HEK293 (cell line): ENCODE data around the gene SHC3.

Source experiments
- CTCF ChIA-PET: fragments of 350-600 bp; formaldehyde crosslinking; extraction: SDS; loops from one replicate; lab custom pipeline; 2021; ENCODE audit warnings: antibody characterized with exemption; lab: Yijun Ruan, JAX
- POLR2A ChIA-PET: fragments of 300-600 bp; formaldehyde crosslinking; extraction: SDS; loops from one replicate; lab custom pipeline; 2020; ENCODE audit warnings: antibody characterized with exemption, inconsistent platforms; lab: Yijun Ruan, JAX
- H3K27ac ChIP-seq: fragments of 200-500 bp; sonication (Bioruptor generic); 2 replicates; pipeline ENCODE4 v1.5.1; 2014; ENCODE audit warnings: low read depth, low read length, control low read depth, inconsistent platforms; ENCODE audit errors: extremely low read depth
- H3K36me3 ChIP-seq, 2 experiments: fragments of 200-500 bp in 1 of 2; sonication (Bioruptor generic) in 1 of 2; 1 replicate in 1 of 2; 2 replicates in 1 of 2; pipeline ENCODE4 v1.5.1; 2014 to 2017; ENCODE audit warnings: inconsistent platforms in 2 of 2, low read length in 2 of 2; ENCODE audit not compliant: control insufficient read depth in 2 of 2, insufficient read depth in 1 of 2
- H3K4me1 ChIP-seq: fragments of 200-500 bp; sonication (Bioruptor generic); 2 replicates; pipeline ENCODE4 v1.5.1; 2014; ENCODE audit warnings: mild to moderate bottlenecking, low read length, inconsistent platforms; ENCODE audit not compliant: control insufficient read depth, insufficient read depth
- H3K4me3 ChIP-seq: 2 replicates; pipeline ENCODE4 v1.5.1; 2011; ENCODE audit warnings: low read depth, mild to moderate bottlenecking, control low read depth, low read length, moderate library complexity
- H3K9me3 ChIP-seq: fragments of 200-500 bp; sonication (Bioruptor generic); 2 replicates; pipeline ENCODE4 v1.5.1; 2014; ENCODE audit warnings: low read depth, low read length, inconsistent platforms; ENCODE audit not compliant: control insufficient read depth, insufficient read depth
- HOXD13 ChIP-seq: sonication (generic); formaldehyde crosslinking; IDR thresholded peaks from 2 replicates; pipeline ENCODE4 v1.8.0; 2022; ENCODE audit warnings: missing genetic modification reagents, borderline replicate concordance
- KLF7 ChIP-seq: fragments of 450-650 bp; formaldehyde crosslinking; IDR thresholded peaks from 2 replicates; pipeline ENCODE4 v1.5.1; 2016; ENCODE audit warnings: missing biosample characterization, missing genetic modification characterization, borderline replicate concordance
- RBAK ChIP-seq: fragments of 450-650 bp; formaldehyde crosslinking; IDR thresholded peaks from 2 replicates; pipeline ENCODE4 v1.5.1; 2016; ENCODE audit warnings: missing biosample characterization, missing genetic modification characterization
- SCRT1 ChIP-seq: fragments of 450-650 bp; formaldehyde crosslinking; IDR thresholded peaks from 2 replicates; pipeline ENCODE4 v1.5.1; 2016; ENCODE audit warnings: missing biosample characterization, missing genetic modification characterization, borderline replicate concordance
- SP2 ChIP-seq: fragments of 450-650 bp; formaldehyde crosslinking; IDR thresholded peaks from 2 replicates; pipeline ENCODE4 v1.5.1; 2016; ENCODE audit warnings: missing biosample characterization, missing genetic modification characterization
- ZBTB20 ChIP-seq: fragments of 450-650 bp; formaldehyde crosslinking; IDR thresholded peaks from 2 replicates; pipeline ENCODE4 v1.5.1; 2016; ENCODE audit warnings: missing biosample characterization, missing genetic modification characterization
- ZNF114 ChIP-seq: fragments of 450-650 bp; formaldehyde crosslinking; IDR thresholded peaks from 2 replicates; pipeline ENCODE4 v1.5.0; 2017; ENCODE audit warnings: missing biosample characterization, missing genetic modification characterization
- ZNF140 ChIP-seq: fragments of 450-650 bp; formaldehyde crosslinking; IDR thresholded peaks from 2 replicates; pipeline ENCODE4 v1.5.1; 2016; ENCODE audit warnings: missing biosample characterization, missing genetic modification characterization
- ZNF16 ChIP-seq: fragments of 450-650 bp; formaldehyde crosslinking; IDR thresholded peaks from 2 replicates; pipeline ENCODE4 v1.5.1; 2016; ENCODE audit warnings: low read depth, missing biosample characterization, missing genetic modification characterization
- ZNF202 ChIP-seq: fragments of 450-650 bp; formaldehyde crosslinking; IDR thresholded peaks from 2 replicates; pipeline ENCODE4 v1.5.1; 2016; ENCODE audit warnings: missing biosample characterization, missing genetic modification characterization, borderline replicate concordance
- ZNF426 ChIP-seq: fragments of 450-650 bp; formaldehyde crosslinking; IDR thresholded peaks from 2 replicates; pipeline ENCODE4 v1.5.1; 2017; ENCODE audit warnings: missing biosample characterization, missing genetic modification characterization, mild to moderate bottlenecking, inconsistent platforms, moderate library complexity
- ZNF521 ChIP-seq: fragments of 450-650 bp; formaldehyde crosslinking; IDR thresholded peaks from 2 replicates; pipeline ENCODE4 v1.5.1; 2017; ENCODE audit warnings: missing biosample characterization, mild to moderate bottlenecking, missing genetic modification characterization
- ZNF596 ChIP-seq: fragments of 450-650 bp; IDR thresholded peaks from 2 replicates; pipeline ENCODE4 v1.5.0; 2018; ENCODE audit warnings: missing biosample characterization, mild to moderate bottlenecking, missing genetic modification characterization, moderate library complexity
- ZSCAN16 ChIP-seq: fragments of 450-650 bp; formaldehyde crosslinking; IDR thresholded peaks from 2 replicates; pipeline ENCODE4 v1.5.1; 2016; ENCODE audit warnings: missing biosample characterization, missing genetic modification characterization
- TF ChIP-seq, protein P1 (sequence below): fragments of 450-650 bp; formaldehyde crosslinking; IDR thresholded peaks from 2 replicates; pipeline ENCODE4 v1.5.1; 2017; ENCODE audit warnings: missing biosample characterization, mild to moderate bottlenecking, missing genetic modification characterization, moderate library complexity
- TF ChIP-seq, protein P2 (sequence below): fragments of 450-650 bp; formaldehyde crosslinking; IDR thresholded peaks from 2 replicates; pipeline ENCODE4 v1.5.1; 2016; ENCODE audit warnings: missing biosample characterization, missing genetic modification characterization
- TF ChIP-seq, protein P3 (sequence below): fragments of 450-650 bp; formaldehyde crosslinking; IDR thresholded peaks from 2 replicates; pipeline ENCODE4 v1.5.1; 2016; ENCODE audit warnings: missing biosample characterization, missing genetic modification characterization, low read depth
- TF ChIP-seq, protein P4 (sequence below): fragments of 450-650 bp; formaldehyde crosslinking; IDR thresholded peaks from 2 replicates; pipeline ENCODE4 v1.5.1; 2016; ENCODE audit warnings: missing biosample characterization, missing genetic modification characterization
- TF ChIP-seq, protein P5 (sequence below): fragments of 450-650 bp; formaldehyde crosslinking; IDR thresholded peaks from 2 replicates; pipeline ENCODE4 v1.5.1; 2016; ENCODE audit warnings: missing biosample characterization, missing genetic modification characterization, borderline replicate concordance

Gene SHC3

DNA sequence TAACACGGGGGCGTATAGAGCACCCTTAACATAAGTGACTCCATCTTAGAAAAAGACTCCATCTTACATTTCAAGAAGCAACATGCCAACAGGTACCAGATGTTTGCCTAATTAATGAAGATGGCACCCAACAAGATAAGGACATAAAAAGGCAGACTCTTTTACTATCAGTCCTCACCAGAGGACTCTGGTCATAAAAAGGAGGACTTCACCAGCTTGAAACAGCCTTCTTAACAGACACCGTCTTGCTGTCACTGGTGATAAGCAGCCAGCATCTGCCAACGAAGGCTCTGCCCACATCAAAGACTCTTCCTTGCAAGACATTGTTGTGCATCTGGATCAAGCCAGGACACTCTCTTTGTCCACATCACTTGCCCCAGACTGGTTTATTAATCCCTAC is 107.0 kb downstream of the SHC3 start:
- no peaks in the 10 kb centered on the region for H3K9me3 ChIP-seq
- no peak overlapping the region for H3K27ac ChIP-seq
- no peak overlapping the region for H3K4me3 ChIP-seq
- H3K4me1 ChIP-seq, result no peaks in the 10 kb centered on the region; the same call in 1 of the 2 replicates
- no peaks in the 10 kb centered on the region for H3K36me3 ChIP-seq
- ChIA-PET CTCF (interaction anchor here (0.6 kb wide), 1 partner anchor 1817 kb away, joined by 3 read pairs; no protein-coding TSS in a partner anchor), POLR2A (no interaction called here)
- TF ChIP-seq, protein P1, sequence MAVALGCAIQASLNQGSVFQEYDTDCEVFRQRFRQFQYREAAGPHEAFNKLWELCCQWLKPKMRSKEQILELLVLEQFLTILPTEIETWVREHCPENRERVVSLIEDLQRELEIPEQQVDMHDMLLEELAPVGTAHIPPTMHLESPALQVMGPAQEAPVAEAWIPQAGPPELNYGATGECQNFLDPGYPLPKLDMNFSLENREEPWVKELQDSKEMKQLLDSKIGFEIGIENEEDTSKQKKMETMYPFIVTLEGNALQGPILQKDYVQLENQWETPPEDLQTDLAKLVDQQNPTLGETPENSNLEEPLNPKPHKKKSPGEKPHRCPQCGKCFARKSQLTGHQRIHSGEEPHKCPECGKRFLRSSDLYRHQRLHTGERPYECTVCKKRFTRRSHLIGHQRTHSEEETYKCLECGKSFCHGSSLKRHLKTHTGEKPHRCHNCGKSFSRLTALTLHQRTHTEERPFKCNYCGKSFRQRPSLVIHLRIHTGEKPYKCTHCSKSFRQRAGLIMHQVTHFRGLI (tag by site-specific recombination), result no peak
- TF ChIP-seq ZNF202 (tag by site-specific recombination) (no peak), RBAK (tag by site-specific recombination) (no peak), ZNF16 (tag by site-specific recombination) (no peak)
- TF ChIP-seq, protein P2, sequence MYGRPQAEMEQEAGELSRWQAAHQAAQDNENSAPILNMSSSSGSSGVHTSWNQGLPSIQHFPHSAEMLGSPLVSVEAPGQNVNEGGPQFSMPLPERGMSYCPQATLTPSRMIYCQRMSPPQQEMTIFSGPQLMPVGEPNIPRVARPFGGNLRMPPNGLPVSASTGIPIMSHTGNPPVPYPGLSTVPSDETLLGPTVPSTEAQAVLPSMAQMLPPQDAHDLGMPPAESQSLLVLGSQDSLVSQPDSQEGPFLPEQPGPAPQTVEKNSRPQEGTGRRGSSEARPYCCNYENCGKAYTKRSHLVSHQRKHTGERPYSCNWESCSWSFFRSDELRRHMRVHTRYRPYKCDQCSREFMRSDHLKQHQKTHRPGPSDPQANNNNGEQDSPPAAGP (tag by site-specific recombination), result no peak
- TF ChIP-seq, protein P3, sequence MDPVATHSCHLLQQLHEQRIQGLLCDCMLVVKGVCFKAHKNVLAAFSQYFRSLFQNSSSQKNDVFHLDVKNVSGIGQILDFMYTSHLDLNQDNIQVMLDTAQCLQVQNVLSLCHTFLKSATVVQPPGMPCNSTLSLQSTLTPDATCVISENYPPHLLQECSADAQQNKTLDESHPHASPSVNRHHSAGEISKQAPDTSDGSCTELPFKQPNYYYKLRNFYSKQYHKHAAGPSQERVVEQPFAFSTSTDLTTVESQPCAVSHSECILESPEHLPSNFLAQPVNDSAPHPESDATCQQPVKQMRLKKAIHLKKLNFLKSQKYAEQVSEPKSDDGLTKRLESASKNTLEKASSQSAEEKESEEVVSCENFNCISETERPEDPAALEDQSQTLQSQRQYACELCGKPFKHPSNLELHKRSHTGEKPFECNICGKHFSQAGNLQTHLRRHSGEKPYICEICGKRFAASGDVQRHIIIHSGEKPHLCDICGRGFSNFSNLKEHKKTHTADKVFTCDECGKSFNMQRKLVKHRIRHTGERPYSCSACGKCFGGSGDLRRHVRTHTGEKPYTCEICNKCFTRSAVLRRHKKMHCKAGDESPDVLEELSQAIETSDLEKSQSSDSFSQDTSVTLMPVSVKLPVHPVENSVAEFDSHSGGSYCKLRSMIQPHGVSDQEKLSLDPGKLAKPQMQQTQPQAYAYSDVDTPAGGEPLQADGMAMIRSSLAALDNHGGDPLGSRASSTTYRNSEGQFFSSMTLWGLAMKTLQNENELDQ (tag by site-specific recombination), result no peak

DNA sequence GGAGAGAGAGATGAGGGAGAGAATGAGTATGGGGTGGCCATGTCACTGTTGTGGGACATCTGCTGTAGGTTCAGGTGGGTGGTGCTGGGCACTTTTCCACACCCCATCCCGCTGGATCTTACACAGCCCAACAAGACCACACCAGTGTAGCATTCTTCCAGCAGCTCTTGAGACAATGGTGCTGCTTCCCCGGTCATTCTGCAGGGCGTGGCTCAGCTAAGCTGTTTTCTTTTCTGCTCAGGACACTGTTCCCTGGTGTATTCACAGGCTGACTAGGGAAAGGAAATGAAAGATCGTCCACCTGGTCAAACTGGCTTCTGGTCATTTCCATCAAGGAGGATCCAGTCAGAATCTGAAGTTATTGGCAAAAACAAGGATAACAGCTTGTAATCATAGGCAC is 111.8 kb downstream of the SHC3 start:
- Histone ChIP-seq H3K36me3 (no peaks in the 10 kb centered on the region), H3K4me1 (no peaks in the 10 kb centered on the region), H3K9me3 (no peaks in the 10 kb centered on the region), H3K4me3 (no peak overlapping the region), H3K27ac (no peak overlapping the region)
- TF ChIP-seq SCRT1 (no peak), ZNF426 (tag by site-specific recombination) (no peak), KLF7 (tag by site-specific recombination) (no peak), ZSCAN16 (tag by site-specific recombination) (no peak), HOXD13 (no peak)
- TF ChIP-seq, protein P4, sequence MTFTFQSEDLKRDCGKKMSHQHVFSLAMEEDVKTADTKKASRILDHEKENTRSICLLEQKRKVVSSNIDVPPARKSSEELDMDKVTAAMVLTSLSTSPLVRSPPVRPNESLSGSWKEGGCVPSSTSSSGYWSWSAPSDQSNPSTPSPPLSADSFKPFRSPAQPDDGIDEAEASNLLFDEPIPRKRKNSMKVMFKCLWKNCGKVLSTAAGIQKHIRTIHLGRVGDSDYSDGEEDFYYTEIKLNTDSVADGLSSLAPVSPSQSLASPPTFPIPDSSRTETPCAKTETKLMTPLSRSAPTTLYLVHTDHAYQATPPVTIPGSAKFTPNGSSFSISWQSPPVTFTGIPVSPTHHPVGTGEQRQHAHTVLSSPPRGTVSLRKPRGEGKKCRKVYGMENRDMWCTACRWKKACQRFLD (tag by site-specific recombination), result no peak
- CTCF ChIA-PET, result no interaction called here
- POLR2A ChIA-PET, result no interaction called here

DNA sequence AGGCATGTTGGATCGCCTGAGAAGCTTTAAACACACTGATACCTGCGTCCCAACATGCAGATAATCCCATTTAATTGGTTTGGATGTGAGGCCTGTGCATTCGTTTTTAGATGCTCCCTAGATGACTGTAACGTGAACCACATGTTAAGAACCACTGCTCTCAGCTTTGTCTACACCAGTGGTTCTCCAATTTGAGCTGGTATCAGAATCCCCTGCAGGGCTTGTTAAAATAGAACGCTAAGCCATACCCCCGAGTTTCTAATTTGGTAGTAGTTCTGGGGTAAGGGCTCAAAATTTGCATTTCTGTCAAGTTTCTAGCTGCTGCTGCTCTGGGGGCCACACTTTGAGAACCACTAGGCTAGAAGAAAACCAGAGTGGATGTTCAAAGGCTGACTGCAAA is 112.7 kb downstream of the SHC3 start:
- Histone ChIP-seq H3K36me3 (no peaks in the 10 kb centered on the region), H3K27ac (no peak overlapping the region), H3K9me3 (no peaks in the 10 kb centered on the region), H3K4me1 (no peaks in the 10 kb centered on the region), H3K4me3 (no peak overlapping the region)
- POLR2A ChIA-PET, result no interaction called here
- CTCF ChIA-PET, result no interaction called here
- TF ChIP-seq, protein P5, sequence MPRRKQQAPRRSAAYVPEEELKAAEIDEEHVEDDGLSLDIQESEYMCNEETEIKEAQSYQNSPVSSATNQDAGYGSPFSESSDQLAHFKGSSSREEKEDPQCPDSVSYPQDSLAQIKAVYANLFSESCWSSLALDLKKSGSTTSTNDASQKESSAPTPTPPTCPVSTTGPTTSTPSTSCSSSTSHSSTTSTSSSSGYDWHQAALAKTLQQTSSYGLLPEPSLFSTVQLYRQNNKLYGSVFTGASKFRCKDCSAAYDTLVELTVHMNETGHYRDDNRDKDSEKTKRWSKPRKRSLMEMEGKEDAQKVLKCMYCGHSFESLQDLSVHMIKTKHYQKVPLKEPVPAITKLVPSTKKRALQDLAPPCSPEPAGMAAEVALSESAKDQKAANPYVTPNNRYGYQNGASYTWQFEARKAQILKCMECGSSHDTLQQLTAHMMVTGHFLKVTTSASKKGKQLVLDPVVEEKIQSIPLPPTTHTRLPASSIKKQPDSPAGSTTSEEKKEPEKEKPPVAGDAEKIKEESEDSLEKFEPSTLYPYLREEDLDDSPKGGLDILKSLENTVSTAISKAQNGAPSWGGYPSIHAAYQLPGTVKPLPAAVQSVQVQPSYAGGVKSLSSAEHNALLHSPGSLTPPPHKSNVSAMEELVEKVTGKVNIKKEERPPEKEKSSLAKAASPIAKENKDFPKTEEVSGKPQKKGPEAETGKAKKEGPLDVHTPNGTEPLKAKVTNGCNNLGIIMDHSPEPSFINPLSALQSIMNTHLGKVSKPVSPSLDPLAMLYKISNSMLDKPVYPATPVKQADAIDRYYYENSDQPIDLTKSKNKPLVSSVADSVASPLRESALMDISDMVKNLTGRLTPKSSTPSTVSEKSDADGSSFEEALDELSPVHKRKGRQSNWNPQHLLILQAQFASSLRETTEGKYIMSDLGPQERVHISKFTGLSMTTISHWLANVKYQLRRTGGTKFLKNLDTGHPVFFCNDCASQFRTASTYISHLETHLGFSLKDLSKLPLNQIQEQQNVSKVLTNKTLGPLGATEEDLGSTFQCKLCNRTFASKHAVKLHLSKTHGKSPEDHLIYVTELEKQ (tag by site-specific recombination), result no peak
- TF ChIP-seq, protein P1 (tag by site-specific recombination), result no peak
- no peak for TF ChIP-seq ZBTB20
- TF ChIP-seq ZNF140 (tag by site-specific recombination), result no peak
- no peak for TF ChIP-seq ZNF114 (tag by site-specific recombination)
- no peak for TF ChIP-seq SP2 (tag by site-specific recombination)
- TF ChIP-seq ZNF596 (tag by site-specific recombination), result no peak
- no peak for TF ChIP-seq ZNF521 (tag by site-specific recombination)
